HG03175 (cell line): Measurements from ENCODE around the gene CDY1.
"Not testable (repeated sequence)": the region's sequence is repeated elsewhere in the genome, so short reads cannot be mapped to it uniquely, and the experiment has no call there.

ENCODE experiments used
- ATAC-seq: cut with Tn5 transposase; IDR thresholded peaks from one replicate; pipeline ENCODE4 v1.9.1; 2021; ENCODE audit warnings: mild to moderate bottlenecking, moderate library complexity; ENCODE audit not compliant: unreplicated experiment

Gene CDY1

GRCh38 chrY:25621817-25622216, at the start of gene CDY1:
Gene CDY1 (plus strand): TSS chrY:25622117. CDS start chrY:25622443, 326 bp downstream.
- not testable (repeated sequence) for ATAC-seq

- ATAC-seq, result not testable (repeated sequence)
These were observed 28.6 kb upstream of the CDY1 start for GRCh38 chrY:25593336-25593735.

GRCh38 chrY:25620209-25620608, 1.7 kb upstream of the CDY1 start:
- ATAC-seq, result not testable (repeated sequence)

GRCh38 chrY:25626524-25626923, 4.6 kb downstream of the CDY1 start:
- ATAC-seq, result not testable (repeated sequence)

GRCh38 chrY:25630383-25631112, 8.6 kb downstream of the CDY1 start:
- not testable (repeated sequence) for ATAC-seq

- ATAC-seq, result not testable (repeated sequence)
These were observed 17.9 kb downstream of the CDY1 start for GRCh38 chrY:25639852-25640251.

GRCh38 chrY:25643024-25643915, 21.4 kb downstream of the CDY1 start:
- ATAC-seq, result not testable (repeated sequence)
